T-cell (primary cell): ENCODE measurements around the gene TEX11. TPM values are rescaled to one million over a fixed set of nuclear protein-coding genes. Genes with fewer than 3 reads are reported as not detected.
"Not testable (repeated sequence)": the region's sequence is repeated elsewhere in the genome, so short reads cannot be mapped to it uniquely, and the experiment has no call there.

Source experiments
- ATAC-seq, 4 experiments: fragments of 200-7000 bp in 3 of 4; fragments of 150-1000 bp in 1 of 4; cut with Tn5 transposase; replicated peaks in 1 of 4; 1 replicate in 3 of 4; 2 replicates in 1 of 4; pipeline ENCODE4 v1.10.0; 2021; ENCODE audit warnings: moderate library complexity in 3 of 4, mild to moderate bottlenecking in 2 of 4, moderate number of reproducible peaks in 1 of 4
- CTCF ChIA-PET, 2 donors: fragments of 300-600 bp; sonication (Branson Sonifier 250); formaldehyde crosslinking; loops; one replicate each; lab custom pipeline; 2022; ENCODE audit warnings: antibody characterized with exemption in 2 of 2; lab: Charles Lee
- POLR2A ChIA-PET, 2 donors: fragments of 300-600 bp; sonication (Branson Sonifier 250); formaldehyde crosslinking; loops; one replicate each; lab custom pipeline; 2022; ENCODE audit warnings: antibody characterized with exemption in 2 of 2; lab: Charles Lee
- DNase-seq, 35 experiments: peaks; one replicate each; pipeline versions ENCODE4 v3.0.0 to v3.0.0-alpha.2; 2013 to 2023
- H3K27ac ChIP-seq: one replicate; pipeline ENCODE4 v1.5.1; 2013; ENCODE audit warnings: low read length
- H3K27me3 ChIP-seq, 2 experiments: replicated peaks in 1 of 2; 1 replicate in 1 of 2; 2 replicates in 1 of 2; pipeline versions ENCODE4 v1.6.1 to v1.7.0; 2013; ENCODE audit warnings: low read length in 1 of 2, mixed read lengths in 1 of 2; ENCODE audit not compliant: control insufficient read depth in 2 of 2, insufficient read depth in 2 of 2; ENCODE audit errors: extremely low read depth in 1 of 2
- H3K36me3 ChIP-seq, 2 donors: 1 replicate in 1 of 2; 2 replicates in 1 of 2; pipeline versions ENCODE4 v1.6.1 to v1.7.0; 2013; ENCODE audit warnings: low read length in 1 of 2; ENCODE audit not compliant: control insufficient read depth in 2 of 2, insufficient read depth in 1 of 2; ENCODE audit errors: extremely low read depth in 1 of 2
- H3K4me1 ChIP-seq, 2 experiments: 1 replicate in 1 of 2; 2 replicates in 1 of 2; pipeline versions ENCODE4 v1.6.1 to v1.7.0; 2013; ENCODE audit warnings: low read length in 2 of 2, mixed read lengths in 1 of 2; ENCODE audit not compliant: insufficient read depth in 2 of 2, control insufficient read depth in 1 of 2; ENCODE audit errors: extremely low read depth in 1 of 2
- H3K4me3 ChIP-seq, 2 donors: 1 replicate in 1 of 2; 2 replicates in 1 of 2; pipeline versions ENCODE4 v1.5.1 to v1.7.0; 2013; ENCODE audit warnings: mild to moderate bottlenecking in 2 of 2, low read length in 1 of 2, moderate library complexity in 1 of 2; ENCODE audit not compliant: control insufficient read depth in 1 of 2; ENCODE audit errors: extremely low read depth in 1 of 2
- H3K9me3 ChIP-seq: 2 replicates; pipeline ENCODE4 v1.7.0; 2013
- H3K27ac Mint-ChIP-seq, 2 donors: one replicate each; pipeline ENCODE4 v1.8.0; 2020 to 2021; ENCODE audit warnings: mild to moderate bottlenecking in 2 of 2, mixed read lengths in 2 of 2
- H3K27me3 Mint-ChIP-seq, 2 donors: one replicate each; pipeline ENCODE4 v1.8.0; 2021 to 2022; ENCODE audit warnings: mixed read lengths in 2 of 2
- H3K36me3 Mint-ChIP-seq: one replicate; pipeline ENCODE4 v1.8.0; 2021; ENCODE audit warnings: mixed read lengths
- H3K4me1 Mint-ChIP-seq, 3 donors: one replicate each; pipeline ENCODE4 v1.8.0; 2020 to 2022; ENCODE audit warnings: mixed read lengths in 3 of 3, mild to moderate bottlenecking in 1 of 3
- H3K4me3 Mint-ChIP-seq, 3 donors: one replicate each; pipeline ENCODE4 v1.8.0; 2020 to 2022; ENCODE audit warnings: mild to moderate bottlenecking in 3 of 3, mixed read lengths in 3 of 3, moderate library complexity in 3 of 3
- H3K9me3 Mint-ChIP-seq, 3 donors: one replicate each; pipeline ENCODE4 v1.8.0; 2020 to 2022; ENCODE audit warnings: mixed read lengths in 3 of 3
- WGBS: methylation state at CpG from one replicate; pipeline ENCODE4 v1.1.5; 2013; ENCODE audit warnings: missing lambda C conversion rate; ENCODE audit not compliant: insufficient coverage; 5-methylcytosine and 5-hydroxymethylcytosine counted together
- total RNA-seq, 35 experiments: library from RNA in 6 of 35; stranded (reverse) in 6 of 35; fragments of 120-200 nt in 1 of 35; gene quantifications; one replicate each; pipeline versions ENCODE4 v1.2.1 to v1.2.4 and lab custom pipeline; 2013 to 2026

Gene TEX11
- total RNA-seq, 5 donors from 2014 or later (not counting 1 experiment from before 2014, with no cell fraction given) = not detected

DNA sequence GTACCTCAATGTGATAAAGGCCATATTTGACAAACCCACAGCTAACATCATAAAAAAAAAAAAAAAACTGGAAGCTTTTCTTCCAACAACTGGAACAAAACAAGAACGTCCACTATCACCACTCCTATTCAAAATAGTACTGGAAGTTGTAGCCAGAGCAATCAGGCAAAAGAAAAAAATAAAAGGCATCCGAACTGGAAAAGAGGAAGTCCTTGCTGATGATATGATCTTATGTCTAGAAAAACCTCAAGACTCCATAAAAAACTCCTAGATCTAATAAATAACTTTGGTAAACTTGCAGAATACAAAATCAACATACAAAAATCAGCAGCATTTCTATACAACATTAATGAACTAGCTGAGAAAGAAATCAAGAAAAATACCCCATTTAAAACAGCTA, 134.3 kb downstream of the TEX11 start:
- WGBS = no CpG with 5 or more reads among the region's 2 CpGs
- Histone ChIP-seq H3K36me3 (no peaks in the 10 kb centered on the region), H3K27me3 (peaks cover 0 to 3% of the 10 kb centered on the region in 2 experiments), H3K27ac (no peak overlapping the region), H3K4me3 (no peak overlapping the region), H3K4me1 (no peaks in the 10 kb centered on the region), H3K9me3 (no peaks in the 10 kb centered on the region)
- Mint-ChIP-seq H3K36me3 (no peaks in the 10 kb centered on the region), H3K27me3 (peaks cover 2 to 18% of the 10 kb centered on the region in 2 donors), H3K4me1 (no peaks in the 10 kb centered on the region), H3K27ac (no peak overlapping the region), H3K9me3 (no peaks in the 10 kb centered on the region), H3K4me3 (no peak overlapping the region)
- DNase-seq (no peak), ATAC-seq (no peak)
- ChIA-PET POLR2A (no interaction called here), CTCF (no interaction called here)

DNA sequence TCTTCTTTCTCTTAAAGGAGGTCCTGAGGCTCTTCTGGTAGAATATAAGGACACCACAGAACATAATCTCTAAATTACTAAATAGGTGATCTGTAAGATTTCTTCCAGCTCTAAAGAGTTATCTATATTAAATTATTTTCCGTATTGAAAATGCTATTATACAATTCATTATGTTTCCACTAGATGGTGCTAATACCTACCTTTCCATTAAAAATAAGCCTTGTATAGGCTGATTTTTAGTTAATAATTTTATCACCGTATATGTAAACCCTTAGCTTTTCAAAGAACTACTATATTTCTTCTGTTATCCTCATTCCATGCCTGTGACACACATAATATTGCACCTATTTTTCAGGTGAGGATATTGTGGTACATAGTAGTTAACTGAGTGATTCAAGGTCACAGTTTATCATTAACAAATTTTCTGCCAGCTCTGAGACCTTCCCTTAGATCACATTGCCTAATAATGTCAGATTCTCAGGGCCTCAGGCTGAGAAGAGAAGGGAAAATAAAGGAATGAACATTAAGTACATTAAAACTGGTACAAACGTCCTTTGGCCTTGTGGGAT, 138.8 kb downstream of the TEX11 start:
- Histone ChIP-seq H3K4me3 (no peak overlapping the region), H3K36me3 (no peaks in the 10 kb centered on the region), H3K9me3 (no peaks in the 10 kb centered on the region), H3K27me3 (peaks cover 0 to 3% of the 10 kb centered on the region in 2 experiments), H3K4me1 (no peaks in the 10 kb centered on the region), H3K27ac (no peak overlapping the region)
- ChIA-PET CTCF (interaction anchor here in 1 of 2 donors (0.7 kb wide), 1 partner anchor 423 kb away, joined by 3 read pairs; no protein-coding TSS in a partner anchor), POLR2A (no interaction called here)
- Mint-ChIP-seq H3K27ac (no peak overlapping the region), H3K4me1 (no peaks in the 10 kb centered on the region), H3K27me3 (peaks cover 0 to 17% of the 10 kb centered on the region in 2 donors), H3K4me3 (no peak overlapping the region), H3K36me3 (no peaks in the 10 kb centered on the region), H3K9me3 (no peaks in the 10 kb centered on the region)
- ATAC-seq = no peak
- DNase-seq = peak in 1 of 35 experiments; percentile 20
- WGBS = no CpG with 5 or more reads among the region's 3 CpGs

DNA sequence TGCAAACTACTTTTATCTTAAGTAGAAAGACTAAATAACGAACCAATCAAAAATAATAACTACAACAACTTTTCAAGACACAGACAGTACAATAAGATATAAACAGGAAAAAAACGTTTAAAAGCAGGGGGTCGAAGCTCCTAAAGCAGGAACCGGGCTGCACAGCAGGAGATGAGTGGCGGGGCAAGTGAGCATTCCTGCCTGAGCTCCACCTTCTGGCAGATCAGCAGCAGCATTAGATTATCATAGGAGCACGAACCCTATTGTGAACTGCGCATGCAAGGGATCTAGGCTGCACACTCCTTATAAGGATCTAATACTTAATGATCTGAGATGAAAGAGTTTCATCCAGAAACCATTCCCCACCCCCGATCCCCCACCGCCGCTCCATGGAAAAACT, 146.2 kb downstream of the TEX11 start:
- no peaks in the 10 kb centered on the region for H3K4me1 Mint-ChIP-seq
- POLR2A ChIA-PET = no interaction called here
- Histone ChIP-seq H3K4me3 (no peak overlapping the region), H3K4me1 (no peaks in the 10 kb centered on the region), H3K36me3 (no peaks in the 10 kb centered on the region), H3K27ac (no peak overlapping the region), H3K27me3 (peaks cover 0 to 2% of the 10 kb centered on the region in 2 experiments), H3K9me3 (no peaks in the 10 kb centered on the region)
- DNase-seq = no peak
- H3K27ac Mint-ChIP-seq = no peak overlapping the region
- no CpG with 5 or more reads among the region's 10 CpGs for WGBS
- no peak for ATAC-seq
- no peak overlapping the region for H3K4me3 Mint-ChIP-seq
- peaks cover 4 to 56% of the 10 kb centered on the region in 2 donors for H3K27me3 Mint-ChIP-seq
- CTCF ChIA-PET = no interaction called here
- H3K9me3 Mint-ChIP-seq = peaks cover 0 to 6% (median 0%) of the 10 kb centered on the region in 3 donors
- H3K36me3 Mint-ChIP-seq = peaks cover 5% of the 10 kb centered on the region

DNA sequence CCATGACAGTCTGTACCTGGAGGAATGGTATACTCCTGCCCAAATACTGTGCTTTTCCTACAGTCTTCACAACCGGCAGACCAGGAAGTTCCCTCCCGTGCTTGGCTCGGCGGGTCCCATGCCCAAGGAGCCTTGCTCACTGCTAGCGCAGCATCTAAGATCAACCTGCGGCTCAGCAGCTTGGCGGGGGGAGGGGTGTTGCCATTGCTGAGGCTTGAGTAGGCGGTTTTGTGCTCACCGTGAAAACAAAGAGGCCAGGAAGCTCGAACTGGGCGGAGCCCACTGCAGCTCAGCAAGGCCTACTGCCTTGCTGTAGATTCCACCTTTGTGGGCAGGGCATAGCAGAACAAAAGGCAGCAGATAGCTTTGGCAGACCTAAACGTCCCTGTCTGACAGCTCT, 152.7 kb downstream of the TEX11 start:
- no peaks in the 10 kb centered on the region for H3K36me3 ChIP-seq
- H3K27me3 ChIP-seq = no peaks in the 10 kb centered on the region
- peaks cover 14 to 28% (median 21%) of the 10 kb centered on the region in 3 donors for H3K4me1 Mint-ChIP-seq
- H3K27ac Mint-ChIP-seq = peak overlapping the region; percentile 82 to 85
- H3K27ac ChIP-seq = peak overlapping the region; percentile 41
- H3K9me3 ChIP-seq = no peaks in the 10 kb centered on the region
- peaks cover 4 to 43% of the 10 kb centered on the region in 2 donors for H3K27me3 Mint-ChIP-seq
- peaks cover 0 to 10% of the 10 kb centered on the region in 2 experiments for H3K4me1 ChIP-seq
- POLR2A ChIA-PET = interaction anchor here in 1 of 2 donors (1.0 kb wide), 1 partner anchor 610 kb away, joined by 3 read pairs; the partner anchor contains the start of gene TAF1
- peak overlapping the region; percentile 13 to 43 (median 28) for H3K4me3 Mint-ChIP-seq
- 17% methylated on average over 6 of the region's 12 CpGs for WGBS
- H3K36me3 Mint-ChIP-seq = peaks cover 5% of the 10 kb centered on the region
- CTCF ChIA-PET = interaction anchor here in 1 of 2 donors (1.4 kb wide), 1 partner anchor 8 kb away, joined by 4 read pairs; no protein-coding TSS in a partner anchor
- H3K9me3 Mint-ChIP-seq = peaks cover 0 to 6% (median 0%) of the 10 kb centered on the region in 3 donors
- ATAC-seq = peak; percentile 85 to 99 (median 92)
- H3K4me3 ChIP-seq = peak overlapping the region in 1 of 2 donors; percentile 15
- peak; percentile 12 to 75 (median 51) for DNase-seq

DNA sequence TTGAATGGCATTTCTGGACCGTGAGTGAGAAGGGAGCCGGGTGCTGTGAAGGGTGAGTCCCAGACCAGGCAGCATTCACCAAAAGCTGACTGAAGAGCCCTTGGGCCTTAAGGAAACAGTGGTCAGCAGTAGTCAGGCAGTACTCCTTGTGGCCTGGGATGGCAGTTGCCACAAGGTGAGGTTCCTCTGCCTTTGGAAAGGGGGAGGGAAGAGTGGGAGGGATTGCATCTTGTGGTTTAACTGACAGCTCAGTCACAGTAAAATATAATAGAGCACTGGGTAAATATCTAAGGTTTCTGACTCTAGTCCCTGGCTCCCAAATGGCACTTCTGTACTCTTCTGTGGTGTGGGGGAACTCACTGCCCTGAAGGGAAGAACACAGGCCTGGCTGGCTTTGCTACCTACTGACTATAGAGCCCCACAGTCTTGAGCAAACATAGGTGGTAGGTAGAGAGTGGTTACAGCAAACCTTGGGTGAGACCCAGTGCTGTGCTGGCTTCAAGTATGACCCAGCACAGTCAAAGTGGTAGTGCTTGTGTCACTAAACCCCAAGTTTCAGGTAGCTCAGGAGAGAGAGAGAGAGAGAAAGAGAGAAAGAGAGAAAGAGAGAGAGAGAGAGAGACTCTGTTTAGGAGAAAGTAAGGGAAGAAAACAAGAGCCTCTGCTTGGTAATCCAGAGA, 154.2 kb downstream of the TEX11 start:
- Histone ChIP-seq H3K9me3 (no peaks in the 10 kb centered on the region), H3K36me3 (no peaks in the 10 kb centered on the region), H3K27ac (no peak overlapping the region), H3K4me3 (no peak overlapping the region), H3K4me1 (peaks cover 0 to 10% of the 10 kb centered on the region in 2 experiments), H3K27me3 (no peaks in the 10 kb centered on the region)
- Mint-ChIP-seq H3K9me3 (peaks cover 0 to 6% (median 0%) of the 10 kb centered on the region in 3 donors), H3K27me3 (peaks cover 0 to 29% of the 10 kb centered on the region in 2 donors), H3K36me3 (peaks cover 5% of the 10 kb centered on the region), H3K4me1 (peaks cover 14 to 28% (median 21%) of the 10 kb centered on the region in 3 donors), H3K4me3 (no peak overlapping the region), H3K27ac (no peak overlapping the region)
- ATAC-seq (no peak), DNase-seq (no peak)
- ChIA-PET POLR2A (interaction anchor here in 1 of 2 donors (0.6 kb wide), 1 partner anchor 144 kb away, joined by 3 read pairs; no protein-coding TSS in a partner anchor), CTCF (no interaction called here)
- 94% methylated on average over 2 of the region's 2 CpGs for WGBS

DNA sequence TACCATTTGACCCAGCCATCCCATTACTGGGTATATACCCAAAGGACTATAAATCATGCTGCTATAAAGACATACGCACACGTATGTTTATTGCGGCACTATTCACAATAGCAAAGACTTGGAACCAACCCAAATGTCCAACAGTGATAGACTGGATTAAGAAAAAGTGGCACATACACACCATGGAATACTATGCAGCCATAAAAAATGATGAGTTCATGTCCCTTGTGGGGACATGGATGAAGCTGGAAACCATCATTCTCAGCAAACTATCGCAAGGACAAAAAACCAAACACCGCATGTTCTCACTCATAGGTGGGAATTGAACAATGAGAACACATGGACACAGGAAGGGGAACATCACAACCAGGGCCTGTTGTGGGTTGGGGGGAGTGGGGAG, 174.7 kb downstream of the TEX11 start:
- peaks cover 3 to 32% of the 10 kb centered on the region in 2 donors for H3K27me3 Mint-ChIP-seq
- WGBS = no CpG with 5 or more reads among the region's 5 CpGs
- CTCF ChIA-PET = not testable (repeated sequence)

More for the DNA sequence above, 174.7 kb downstream of the TEX11 start:
- H3K36me3 Mint-ChIP-seq, H3K9me3 ChIP-seq, H3K27ac ChIP-seq, ATAC-seq, H3K4me3 Mint-ChIP-seq, H3K36me3 ChIP-seq, H3K4me1 Mint-ChIP-seq, H3K4me1 ChIP-seq, H3K4me3 ChIP-seq, POLR2A ChIA-PET, H3K27ac Mint-ChIP-seq, DNase-seq, H3K27me3 ChIP-seq: not testable (repeated sequence)
- H3K9me3 Mint-ChIP-seq = peaks cover 0 to 12% (median 0%) of the 10 kb centered on the region in 3 donors
